GM23338 (cell line): ENCODE results near the gene MMP15.

ENCODE experiments used
- CREB1 ChIP-seq: fragments of 250-450 bp; sonication (Bioruptor Pico); IDR thresholded peaks from 2 replicates; pipeline ENCODE4 v1.5.0; 2020; ENCODE audit warnings: low read depth, mild to moderate bottlenecking, moderate library complexity
- ETS1 ChIP-seq: IDR thresholded peaks from 2 replicates; pipeline ENCODE4 v1.6.1; 2016; ENCODE audit warnings: antibody characterized with exemption
- EZH2 ChIP-seq: fragments of 200-600 bp; sonication (generic); IDR thresholded peaks from one replicate; pipeline ENCODE4 v1.8.0; 2017; ENCODE audit warnings: antibody characterized with exemption, mild to moderate bottlenecking, low read depth; ENCODE audit not compliant: unreplicated experiment
- EZH2phosphoT487 ChIP-seq: fragments of 200-600 bp; sonication (generic); IDR thresholded peaks from one replicate; pipeline ENCODE4 v1.8.1; 2018; ENCODE audit warnings: antibody characterized with exemption; ENCODE audit not compliant: unreplicated experiment
- POLR2AphosphoS5 ChIP-seq: IDR thresholded peaks from 2 replicates; pipeline ENCODE4 v1.6.1; 2016; ENCODE audit warnings: antibody characterized with exemption, low read depth
- STAT1 ChIP-seq: IDR thresholded peaks from one replicate; pipeline ENCODE4 v1.6.1; 2016; ENCODE audit warnings: antibody characterized with exemption; ENCODE audit not compliant: unreplicated experiment
- TF ChIP-seq, protein P1 (sequence below), 2 experiments: fragments of 200-600 bp in 1 of 2; sonication (generic) in 1 of 2; conservative IDR thresholded peaks; 2 replicates each; pipeline versions ENCODE4 v1.5.1 to v1.6.1; 2016 to 2017; ENCODE audit warnings: antibody characterized with exemption in 2 of 2, low read depth in 2 of 2, mild to moderate bottlenecking in 2 of 2, moderate library complexity in 1 of 2
- TF ChIP-seq, protein P2 (sequence below): IDR thresholded peaks from one replicate; pipeline ENCODE4 v1.6.1; 2018; ENCODE audit warnings: antibody characterized with exemption; ENCODE audit not compliant: unreplicated experiment

- TF ChIP-seq, protein P1, sequence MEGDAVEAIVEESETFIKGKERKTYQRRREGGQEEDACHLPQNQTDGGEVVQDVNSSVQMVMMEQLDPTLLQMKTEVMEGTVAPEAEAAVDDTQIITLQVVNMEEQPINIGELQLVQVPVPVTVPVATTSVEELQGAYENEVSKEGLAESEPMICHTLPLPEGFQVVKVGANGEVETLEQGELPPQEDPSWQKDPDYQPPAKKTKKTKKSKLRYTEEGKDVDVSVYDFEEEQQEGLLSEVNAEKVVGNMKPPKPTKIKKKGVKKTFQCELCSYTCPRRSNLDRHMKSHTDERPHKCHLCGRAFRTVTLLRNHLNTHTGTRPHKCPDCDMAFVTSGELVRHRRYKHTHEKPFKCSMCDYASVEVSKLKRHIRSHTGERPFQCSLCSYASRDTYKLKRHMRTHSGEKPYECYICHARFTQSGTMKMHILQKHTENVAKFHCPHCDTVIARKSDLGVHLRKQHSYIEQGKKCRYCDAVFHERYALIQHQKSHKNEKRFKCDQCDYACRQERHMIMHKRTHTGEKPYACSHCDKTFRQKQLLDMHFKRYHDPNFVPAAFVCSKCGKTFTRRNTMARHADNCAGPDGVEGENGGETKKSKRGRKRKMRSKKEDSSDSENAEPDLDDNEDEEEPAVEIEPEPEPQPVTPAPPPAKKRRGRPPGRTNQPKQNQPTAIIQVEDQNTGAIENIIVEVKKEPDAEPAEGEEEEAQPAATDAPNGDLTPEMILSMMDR (conservative IDR thresholded peaks at IDR 0.05; ENCODE audit: low read depth in 2 of 2) = no peak
- TF ChIP-seq EZH2phosphoT487 = no peak
- TF ChIP-seq EZH2 = no peak
- TF ChIP-seq, protein P2, sequence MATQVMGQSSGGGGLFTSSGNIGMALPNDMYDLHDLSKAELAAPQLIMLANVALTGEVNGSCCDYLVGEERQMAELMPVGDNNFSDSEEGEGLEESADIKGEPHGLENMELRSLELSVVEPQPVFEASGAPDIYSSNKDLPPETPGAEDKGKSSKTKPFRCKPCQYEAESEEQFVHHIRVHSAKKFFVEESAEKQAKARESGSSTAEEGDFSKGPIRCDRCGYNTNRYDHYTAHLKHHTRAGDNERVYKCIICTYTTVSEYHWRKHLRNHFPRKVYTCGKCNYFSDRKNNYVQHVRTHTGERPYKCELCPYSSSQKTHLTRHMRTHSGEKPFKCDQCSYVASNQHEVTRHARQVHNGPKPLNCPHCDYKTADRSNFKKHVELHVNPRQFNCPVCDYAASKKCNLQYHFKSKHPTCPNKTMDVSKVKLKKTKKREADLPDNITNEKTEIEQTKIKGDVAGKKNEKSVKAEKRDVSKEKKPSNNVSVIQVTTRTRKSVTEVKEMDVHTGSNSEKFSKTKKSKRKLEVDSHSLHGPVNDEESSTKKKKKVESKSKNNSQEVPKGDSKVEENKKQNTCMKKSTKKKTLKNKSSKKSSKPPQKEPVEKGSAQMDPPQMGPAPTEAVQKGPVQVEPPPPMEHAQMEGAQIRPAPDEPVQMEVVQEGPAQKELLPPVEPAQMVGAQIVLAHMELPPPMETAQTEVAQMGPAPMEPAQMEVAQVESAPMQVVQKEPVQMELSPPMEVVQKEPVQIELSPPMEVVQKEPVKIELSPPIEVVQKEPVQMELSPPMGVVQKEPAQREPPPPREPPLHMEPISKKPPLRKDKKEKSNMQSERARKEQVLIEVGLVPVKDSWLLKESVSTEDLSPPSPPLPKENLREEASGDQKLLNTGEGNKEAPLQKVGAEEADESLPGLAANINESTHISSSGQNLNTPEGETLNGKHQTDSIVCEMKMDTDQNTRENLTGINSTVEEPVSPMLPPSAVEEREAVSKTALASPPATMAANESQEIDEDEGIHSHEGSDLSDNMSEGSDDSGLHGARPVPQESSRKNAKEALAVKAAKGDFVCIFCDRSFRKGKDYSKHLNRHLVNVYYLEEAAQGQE = no peak
- no peak for TF ChIP-seq STAT1
- no peak for TF ChIP-seq CREB1 (CRISPR knock-in tag)
- TF ChIP-seq POLR2AphosphoS5 = no peak
- no peak for TF ChIP-seq ETS1
Measured at GRCh38 chr16:58096249-58096648, 70.7 kb downstream of the MMP15 start.
